Measurements from ENCODE around the gene NSFL1C. TPM values are rescaled to one million over a fixed set of nuclear protein-coding genes. Genes with fewer than 3 reads are reported as not detected.

Gene NSFL1C
- total RNA-seq, 2 experiments from 2014 or later = 40.2 to 80.0 TPM

- Histone ChIP-seq H2AFZ (ENCODE audit: low read length) (no peak overlapping the region), H3K9me3 (ENCODE audit: low read length) (no peaks in the 10 kb centered on the region), H4K20me1 (ENCODE audit: insufficient read depth, low read length) (no peaks in the 10 kb centered on the region; the same call in 1 of the 2 replicates), H3K27ac (ENCODE audit: low read depth, low read length, poor library complexity, severe bottlenecking) (no peak overlapping the region), H3K36me3 (ENCODE audit: insufficient read depth, low read length) (peaks cover 96% of the 10 kb centered on the region), H3K4me1 (ENCODE audit: insufficient read depth, low read length, poor library complexity, severe bottlenecking) (peaks cover 5% of the 10 kb centered on the region), H3K4me3 (ENCODE audit: low read depth, low read length, poor library complexity, severe bottlenecking) (no peak overlapping the region), H3K9me2 (ENCODE audit: insufficient read depth, low read length) (no peaks in the 10 kb centered on the region), H3K79me2 (ENCODE audit: insufficient read depth, low read depth, low read length) (peaks cover under 1% of the 10 kb centered on the region; the same call in 1 of the 2 replicates), H3K4me2 (ENCODE audit: low read length) (no peak overlapping the region)
- CTCF ChIA-PET (ENCODE audit: unreplicated experiment) = no interaction called here
- intact Hi-C loops (cut with micrococcal nuclease; ENCODE audit: unreplicated experiment) = no loop called here
- POLR2A ChIA-PET = no interaction called here
- no TSS peak for BruUV-seq (replicated peaks)
- DNase-seq (ENCODE audit: low spot score) = no peak
- TF ChIP-seq EZH2phosphoT487 (IDR thresholded peaks at IDR 0.05; ENCODE audit: borderline replicate concordance, low read depth, low read length) (no peak), CTCF (conservative IDR thresholded peaks at IDR 0.05; ENCODE audit: low read length) (no peak)
Observed at GRCh38 chr20:1457992-1458391, 8.7 kb downstream of the NSFL1C start.

GRCh38 chr20:1456300-1456699 lies 10.3 kb downstream of the NSFL1C start:
- CTCF ChIA-PET (ENCODE audit: unreplicated experiment) = no interaction called here
- TF ChIP-seq EZH2phosphoT487 (IDR thresholded peaks at IDR 0.05; ENCODE audit: borderline replicate concordance, low read depth, low read length) = no peak
- TF ChIP-seq CTCF (conservative IDR thresholded peaks at IDR 0.05; ENCODE audit: low read length) = no peak

GRCh38 chr20:1450926-1451491 lies 15.6 kb downstream of the NSFL1C start:
- no peaks in the 10 kb centered on the region for H3K9me2 ChIP-seq (ENCODE audit: insufficient read depth, low read length)
- peaks cover 99% of the 10 kb centered on the region for H3K36me3 ChIP-seq (ENCODE audit: insufficient read depth, low read length)
- H3K27ac ChIP-seq (ENCODE audit: low read depth, low read length, poor library complexity, severe bottlenecking) = no peak overlapping the region
- CTCF ChIA-PET (ENCODE audit: unreplicated experiment) = interaction anchor here (1.1 kb wide), 1 partner anchor 13 kb away, joined by 3 read pairs; no protein-coding TSS in a partner anchor
- no peaks in the 10 kb centered on the region for H3K9me3 ChIP-seq (ENCODE audit: low read length)
- H3K79me2 ChIP-seq (ENCODE audit: insufficient read depth, low read depth, low read length) = no peaks in the 10 kb centered on the region
- POLR2A ChIA-PET = interaction anchor here (0.6 kb wide), 2 partner anchors 53 to 56 kb away, joined by 3 to 4 read pairs; no protein-coding TSS in a partner anchor
- H3K4me1 ChIP-seq (ENCODE audit: insufficient read depth, low read length, poor library complexity, severe bottlenecking) = no peaks in the 10 kb centered on the region
- intact Hi-C loops (cut with micrococcal nuclease; ENCODE audit: unreplicated experiment) = no loop called here
- DNase-seq (ENCODE audit: low spot score) = no peak
- TF ChIP-seq EZH2phosphoT487 (IDR thresholded peaks at IDR 0.05; ENCODE audit: borderline replicate concordance, low read depth, low read length) (no peak), CTCF (conservative IDR thresholded peaks at IDR 0.05; ENCODE audit: low read length) (no peak)
- H3K4me3 ChIP-seq (ENCODE audit: low read depth, low read length, poor library complexity, severe bottlenecking) = no peak overlapping the region
- no peaks in the 10 kb centered on the region for H4K20me1 ChIP-seq (ENCODE audit: insufficient read depth, low read length)
- no peak overlapping the region for H3K4me2 ChIP-seq (ENCODE audit: low read length)
- BruUV-seq (replicated peaks) = no TSS peak
- H2AFZ ChIP-seq (ENCODE audit: low read length) = no peak overlapping the region

More at GRCh38 chr20:1456300-1456699, 10.3 kb downstream of the NSFL1C start:
- Histone ChIP-seq H2AFZ (ENCODE audit: low read length) (no peak overlapping the region), H3K4me2 (ENCODE audit: low read length) (no peak overlapping the region), H3K9me3 (ENCODE audit: low read length) (no peaks in the 10 kb centered on the region), H3K9me2 (ENCODE audit: insufficient read depth, low read length) (no peaks in the 10 kb centered on the region), H3K79me2 (ENCODE audit: insufficient read depth, low read depth, low read length) (no peaks in the 10 kb centered on the region), H4K20me1 (ENCODE audit: insufficient read depth, low read length) (no peaks in the 10 kb centered on the region), H3K4me3 (ENCODE audit: low read depth, low read length, poor library complexity, severe bottlenecking) (no peak overlapping the region), H3K4me1 (ENCODE audit: insufficient read depth, low read length, poor library complexity, severe bottlenecking) (no peaks in the 10 kb centered on the region), H3K36me3 (ENCODE audit: insufficient read depth, low read length) (peaks cover 99% of the 10 kb centered on the region), H3K27ac (ENCODE audit: low read depth, low read length, poor library complexity, severe bottlenecking) (no peak overlapping the region)
- no TSS peak for BruUV-seq (replicated peaks)
- intact Hi-C loops (cut with micrococcal nuclease; ENCODE audit: unreplicated experiment) = no loop called here
- DNase-seq (ENCODE audit: low spot score) = no peak
- POLR2A ChIA-PET = no interaction called here

All from OCI-LY7 (cell line).